ENCODE results near the gene LASP1. TPM values are rescaled to one million over a fixed set of nuclear protein-coding genes. Genes with fewer than 3 reads are reported as not detected.

The LASP1 gene
- total and polyA plus RNA-seq, 2 donors (not counting 3 experiments of a cell fraction or from before 2014, with no cell fraction given), result 214 to 242 TPM

GRCh38 chr17:38960402-38960801 lies 90.5 kb downstream of the LASP1 start:
- ChIA-PET POLR2A (no interaction called here), CTCF (interaction anchor here (0.6 kb wide), 1 partner anchor 39 kb away, joined by 3 read pairs; no protein-coding TSS in a partner anchor)
- Histone ChIP-seq H3K27me3 (ENCODE audit: control insufficient read depth in 2 of 2, insufficient read depth in 2 of 2, low read length in 2 of 2) (no peaks in the 10 kb centered on the region), H3K27ac (ENCODE audit: insufficient read depth, low read depth, low read length) (no peak overlapping the region), H3K79me2 (ENCODE audit: control insufficient read depth, insufficient read depth, low read length) (no peaks in the 10 kb centered on the region), H3K9me1 (replicated peaks; ENCODE audit: control insufficient read depth, extremely low read depth, insufficient read depth, low read length) (no peaks in the 10 kb centered on the region), H3K4me2 (ENCODE audit: insufficient read depth, low read length) (no peak overlapping the region), H3K4me3 (replicated peaks in 1 of 3; ENCODE audit: insufficient read depth in 1 of 3, low read depth in 1 of 3, low read length in 3 of 3) (no peak overlapping the region), H3K36me3 (ENCODE audit: control insufficient read depth in 2 of 2, extremely low read depth in 1 of 2, insufficient read depth in 2 of 2, low read length in 2 of 2) (no peaks in the 10 kb centered on the region), H4K20me1 (replicated peaks; ENCODE audit: control insufficient read depth, extremely low read depth, insufficient read depth, low read length) (no peaks in the 10 kb centered on the region), H2AFZ (ENCODE audit: low read depth, low read length) (no peak overlapping the region), H3K9me3 (replicated peaks; ENCODE audit: control insufficient read depth, insufficient read depth, low read length) (no peaks in the 10 kb centered on the region), H3K9ac (replicated peaks; ENCODE audit: extremely low read depth, insufficient read depth, low read length) (no peak overlapping the region), H3K4me1 (ENCODE audit: control insufficient read depth, extremely low read depth, insufficient read depth, low read length) (peaks cover 20% of the 10 kb centered on the region)
- BruUV-seq (replicated peaks), result no TSS peak
- FAIRE-seq (no peak), DNase-seq (ENCODE audit: low read depth, low spot score) (no peak)
- intact Hi-C loops (cut with micrococcal nuclease) (no loop called here), dilution Hi-C loops (cut with MboI; ENCODE audit: extremely low pct_ligation_motif_present, low sequenced_read_pairs) (no loop called here)
- no peak for TF ChIP-seq EZH2 (IDR thresholded peaks at IDR 0.05; ENCODE audit: borderline replicate concordance, low read depth, low read length, severe bottlenecking)

DNA sequence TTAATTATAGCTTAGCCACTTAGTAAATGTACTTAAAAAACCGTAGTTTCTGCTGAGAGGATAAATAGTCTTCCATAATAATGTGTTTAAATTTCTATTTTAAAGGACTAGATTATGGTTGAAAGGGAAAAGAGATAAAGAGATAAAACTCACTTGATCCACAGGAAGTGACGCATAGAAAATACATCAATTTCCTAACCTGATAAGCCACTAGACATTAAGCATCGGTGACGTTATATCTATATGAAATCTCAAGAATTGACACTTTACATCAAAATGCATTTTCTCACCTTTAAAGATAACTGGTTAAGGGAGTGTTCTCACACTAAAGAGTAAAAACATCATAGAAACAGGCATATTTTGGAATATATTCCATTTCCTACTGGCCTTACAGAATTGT lies 91.6 kb downstream of the LASP1 start:
- peak overlapping the region; percentile 50 for H3K4me2 ChIP-seq (ENCODE audit: insufficient read depth, low read length)
- H3K9me3 ChIP-seq (replicated peaks; ENCODE audit: control insufficient read depth, insufficient read depth, low read length), result no peaks in the 10 kb centered on the region
- H4K20me1 ChIP-seq (replicated peaks; ENCODE audit: control insufficient read depth, extremely low read depth, insufficient read depth, low read length), result no peaks in the 10 kb centered on the region
- dilution Hi-C loops (cut with MboI; ENCODE audit: extremely low pct_ligation_motif_present, low sequenced_read_pairs), result no loop called here
- intact Hi-C loops (cut with micrococcal nuclease), result no loop called here
- ChIA-PET POLR2A (no interaction called here), CTCF (interaction anchor here (1.0 kb wide), 1 partner anchor 22 kb away, joined by 5 read pairs; no protein-coding TSS in a partner anchor)
- H3K4me1 ChIP-seq (ENCODE audit: control insufficient read depth, extremely low read depth, insufficient read depth, low read length), result peaks cover 20% of the 10 kb centered on the region
- no peak for DNase-seq (ENCODE audit: low read depth, low spot score)
- H3K4me3 ChIP-seq (replicated peaks in 1 of 3; ENCODE audit: insufficient read depth in 1 of 3, low read depth in 1 of 3, low read length in 3 of 3), result no peak overlapping the region
- peak; percentile 63 for TF ChIP-seq GATA2 (IDR thresholded peaks at IDR 0.05; ENCODE audit: insufficient read depth, insufficient read length, low read depth, low read length)
- no peak for TF ChIP-seq FOS (IDR thresholded peaks at IDR 0.05; ENCODE audit: borderline replicate concordance, insufficient read depth, low read length)
- peak; percentile 13 for TF ChIP-seq JUN (IDR thresholded peaks at IDR 0.05; ENCODE audit: borderline replicate concordance, insufficient read depth, insufficient read length, low read depth)
- TF ChIP-seq, protein P1, sequence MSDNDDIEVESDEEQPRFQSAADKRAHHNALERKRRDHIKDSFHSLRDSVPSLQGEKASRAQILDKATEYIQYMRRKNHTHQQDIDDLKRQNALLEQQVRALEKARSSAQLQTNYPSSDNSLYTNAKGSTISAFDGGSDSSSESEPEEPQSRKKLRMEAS (IDR thresholded peaks at IDR 0.05; ENCODE audit: insufficient read depth, insufficient read length), result no peak
- H2AFZ ChIP-seq (ENCODE audit: low read depth, low read length), result no peak overlapping the region
- no TSS peak for BruUV-seq (replicated peaks)
- no peaks in the 10 kb centered on the region for H3K79me2 ChIP-seq (ENCODE audit: control insufficient read depth, insufficient read depth, low read length)
- no peak for FAIRE-seq
- no peak overlapping the region for H3K27ac ChIP-seq (ENCODE audit: insufficient read depth, low read depth, low read length)
- no peaks in the 10 kb centered on the region for H3K36me3 ChIP-seq (ENCODE audit: control insufficient read depth in 2 of 2, extremely low read depth in 1 of 2, insufficient read depth in 2 of 2, low read length in 2 of 2)
- H3K9me1 ChIP-seq (replicated peaks; ENCODE audit: control insufficient read depth, extremely low read depth, insufficient read depth, low read length), result no peaks in the 10 kb centered on the region
- H3K27me3 ChIP-seq (ENCODE audit: control insufficient read depth in 2 of 2, insufficient read depth in 2 of 2, low read length in 2 of 2), result no peaks in the 10 kb centered on the region
- H3K9ac ChIP-seq (replicated peaks; ENCODE audit: extremely low read depth, insufficient read depth, low read length), result no peak overlapping the region
